WTC11 (cell line): ENCODE measurements around the gene ADCY6.

Source experiments
- CTCF ChIP-seq: fragments of 200-600 bp; IDR thresholded peaks from 2 replicates; pipeline ENCODE4 v1.8.0; 2022; ENCODE audit warnings: antibody characterized with exemption
- MAX ChIP-seq: sonication (generic); formaldehyde crosslinking; IDR thresholded peaks from 2 replicates; pipeline ENCODE4 v1.8.0; 2022; ENCODE audit warnings: mild to moderate bottlenecking, missing genetic modification reagents
- NFE2L1 ChIP-seq: sonication (generic); formaldehyde crosslinking; IDR thresholded peaks from 2 replicates; pipeline ENCODE4 v1.8.1; 2023; ENCODE audit warnings: missing genetic modification reagents
- NR3C1 ChIP-seq: sonication (generic); formaldehyde crosslinking; conservative IDR thresholded peaks from 2 replicates; pipeline ENCODE4 v1.8.1; 2023; ENCODE audit warnings: low read depth, mild to moderate bottlenecking, missing genetic modification reagents
- TEAD1 ChIP-seq: sonication (generic); formaldehyde crosslinking; IDR thresholded peaks from 2 replicates; pipeline ENCODE4 v1.8.0; 2022; ENCODE audit warnings: mild to moderate bottlenecking, missing genetic modification reagents
- TEAD4 ChIP-seq: sonication (generic); formaldehyde crosslinking; IDR thresholded peaks from 2 replicates; pipeline ENCODE4 v1.8.0; 2022; ENCODE audit warnings: mild to moderate bottlenecking, missing genetic modification reagents
- ZNF232 ChIP-seq: sonication (generic); formaldehyde crosslinking; IDR thresholded peaks from 2 replicates; pipeline ENCODE4 v1.8.0; 2022; ENCODE audit warnings: mild to moderate bottlenecking, missing genetic modification reagents
- ZNF317 ChIP-seq: sonication (generic); formaldehyde crosslinking; IDR thresholded peaks from 2 replicates; pipeline ENCODE4 v1.8.1; 2023; ENCODE audit warnings: low read depth, mild to moderate bottlenecking, moderate library complexity, missing genetic modification reagents, borderline replicate concordance
- TF ChIP-seq, protein P1 (sequence below): sonication (generic); formaldehyde crosslinking; conservative IDR thresholded peaks from 2 replicates; pipeline ENCODE4 v1.8.1; 2022; ENCODE audit warnings: mild to moderate bottlenecking, missing genetic modification reagents
- TF ChIP-seq, protein P2 (sequence below): sonication (generic); formaldehyde crosslinking; IDR thresholded peaks from 2 replicates; pipeline ENCODE4 v1.8.0; 2023; ENCODE audit warnings: missing genetic modification reagents, mild to moderate bottlenecking, borderline replicate concordance
- TF ChIP-seq, protein P3 (sequence below): sonication (generic); formaldehyde crosslinking; IDR thresholded peaks from 2 replicates; pipeline ENCODE4 v1.8.0; 2022; ENCODE audit warnings: mild to moderate bottlenecking, missing genetic modification reagents
- TF ChIP-seq, protein P4 (sequence below): sonication (generic); formaldehyde crosslinking; IDR thresholded peaks from 2 replicates; pipeline ENCODE4 v1.8.1; 2023; ENCODE audit warnings: mild to moderate bottlenecking, missing genetic modification reagents, moderate library complexity

DNA sequence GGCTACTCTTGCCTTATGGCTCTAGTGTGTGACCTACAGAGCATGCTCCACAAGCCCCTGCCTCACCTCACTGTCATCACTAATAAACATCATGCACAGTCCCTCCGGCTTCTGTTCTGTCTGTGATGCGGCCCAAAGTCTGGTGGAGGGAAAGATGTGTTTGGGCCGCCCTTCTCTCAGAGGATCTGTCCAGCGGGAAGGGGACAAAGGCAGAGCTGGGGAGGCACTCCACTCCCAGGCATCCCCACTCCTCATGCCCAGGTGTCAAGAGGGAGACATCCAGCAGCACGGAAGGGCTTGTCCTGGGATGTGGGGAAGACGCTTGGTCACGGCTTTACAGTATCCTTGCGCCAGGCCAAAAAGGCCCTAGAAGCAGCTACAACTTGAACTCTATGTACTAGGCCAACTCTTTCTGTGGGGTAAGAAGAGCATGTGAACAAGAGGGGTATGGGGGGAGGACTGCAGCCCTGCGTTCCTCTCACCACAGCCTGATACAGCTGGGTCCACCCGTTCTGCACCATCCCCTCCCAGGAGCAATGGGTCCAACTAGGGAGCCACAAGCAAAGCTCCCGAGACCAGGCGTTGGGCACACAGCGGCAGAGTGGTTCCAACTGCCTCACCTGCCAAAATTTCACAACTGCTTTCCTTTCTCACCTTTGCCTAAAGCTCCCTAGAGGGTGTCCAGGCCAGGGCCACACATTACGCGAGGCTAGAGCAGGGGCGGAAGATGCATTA lies 40.1 kb upstream of the ADCY6 start:
- TF ChIP-seq, protein P1, sequence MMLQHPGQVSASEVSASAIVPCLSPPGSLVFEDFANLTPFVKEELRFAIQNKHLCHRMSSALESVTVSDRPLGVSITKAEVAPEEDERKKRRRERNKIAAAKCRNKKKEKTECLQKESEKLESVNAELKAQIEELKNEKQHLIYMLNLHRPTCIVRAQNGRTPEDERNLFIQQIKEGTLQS (CRISPR knock-in tag), result no peak
- TF ChIP-seq, protein P2, sequence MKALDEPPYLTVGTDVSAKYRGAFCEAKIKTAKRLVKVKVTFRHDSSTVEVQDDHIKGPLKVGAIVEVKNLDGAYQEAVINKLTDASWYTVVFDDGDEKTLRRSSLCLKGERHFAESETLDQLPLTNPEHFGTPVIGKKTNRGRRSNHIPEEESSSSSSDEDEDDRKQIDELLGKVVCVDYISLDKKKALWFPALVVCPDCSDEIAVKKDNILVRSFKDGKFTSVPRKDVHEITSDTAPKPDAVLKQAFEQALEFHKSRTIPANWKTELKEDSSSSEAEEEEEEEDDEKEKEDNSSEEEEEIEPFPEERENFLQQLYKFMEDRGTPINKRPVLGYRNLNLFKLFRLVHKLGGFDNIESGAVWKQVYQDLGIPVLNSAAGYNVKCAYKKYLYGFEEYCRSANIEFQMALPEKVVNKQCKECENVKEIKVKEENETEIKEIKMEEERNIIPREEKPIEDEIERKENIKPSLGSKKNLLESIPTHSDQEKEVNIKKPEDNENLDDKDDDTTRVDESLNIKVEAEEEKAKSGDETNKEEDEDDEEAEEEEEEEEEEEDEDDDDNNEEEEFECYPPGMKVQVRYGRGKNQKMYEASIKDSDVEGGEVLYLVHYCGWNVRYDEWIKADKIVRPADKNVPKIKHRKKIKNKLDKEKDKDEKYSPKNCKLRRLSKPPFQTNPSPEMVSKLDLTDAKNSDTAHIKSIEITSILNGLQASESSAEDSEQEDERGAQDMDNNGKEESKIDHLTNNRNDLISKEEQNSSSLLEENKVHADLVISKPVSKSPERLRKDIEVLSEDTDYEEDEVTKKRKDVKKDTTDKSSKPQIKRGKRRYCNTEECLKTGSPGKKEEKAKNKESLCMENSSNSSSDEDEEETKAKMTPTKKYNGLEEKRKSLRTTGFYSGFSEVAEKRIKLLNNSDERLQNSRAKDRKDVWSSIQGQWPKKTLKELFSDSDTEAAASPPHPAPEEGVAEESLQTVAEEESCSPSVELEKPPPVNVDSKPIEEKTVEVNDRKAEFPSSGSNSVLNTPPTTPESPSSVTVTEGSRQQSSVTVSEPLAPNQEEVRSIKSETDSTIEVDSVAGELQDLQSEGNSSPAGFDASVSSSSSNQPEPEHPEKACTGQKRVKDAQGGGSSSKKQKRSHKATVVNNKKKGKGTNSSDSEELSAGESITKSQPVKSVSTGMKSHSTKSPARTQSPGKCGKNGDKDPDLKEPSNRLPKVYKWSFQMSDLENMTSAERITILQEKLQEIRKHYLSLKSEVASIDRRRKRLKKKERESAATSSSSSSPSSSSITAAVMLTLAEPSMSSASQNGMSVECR (CRISPR knock-in tag), result no peak
- TF ChIP-seq CTCF (no peak), NFE2L1 (no peak), ZNF232 (no peak), ZNF317 (CRISPR knock-in tag) (no peak), TEAD1 (CRISPR knock-in tag) (no peak), MAX (no peak), NR3C1 (CRISPR knock-in tag) (no peak), TEAD4 (CRISPR knock-in tag) (no peak)
- TF ChIP-seq, protein P3, sequence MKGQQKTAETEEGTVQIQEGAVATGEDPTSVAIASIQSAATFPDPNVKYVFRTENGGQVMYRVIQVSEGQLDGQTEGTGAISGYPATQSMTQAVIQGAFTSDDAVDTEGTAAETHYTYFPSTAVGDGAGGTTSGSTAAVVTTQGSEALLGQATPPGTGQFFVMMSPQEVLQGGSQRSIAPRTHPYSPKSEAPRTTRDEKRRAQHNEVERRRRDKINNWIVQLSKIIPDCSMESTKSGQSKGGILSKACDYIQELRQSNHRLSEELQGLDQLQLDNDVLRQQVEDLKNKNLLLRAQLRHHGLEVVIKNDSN (CRISPR knock-in tag), result no peak
- TF ChIP-seq, protein P4, sequence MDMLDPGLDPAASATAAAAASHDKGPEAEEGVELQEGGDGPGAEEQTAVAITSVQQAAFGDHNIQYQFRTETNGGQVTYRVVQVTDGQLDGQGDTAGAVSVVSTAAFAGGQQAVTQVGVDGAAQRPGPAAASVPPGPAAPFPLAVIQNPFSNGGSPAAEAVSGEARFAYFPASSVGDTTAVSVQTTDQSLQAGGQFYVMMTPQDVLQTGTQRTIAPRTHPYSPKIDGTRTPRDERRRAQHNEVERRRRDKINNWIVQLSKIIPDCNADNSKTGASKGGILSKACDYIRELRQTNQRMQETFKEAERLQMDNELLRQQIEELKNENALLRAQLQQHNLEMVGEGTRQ (CRISPR knock-in tag), result no peak
